Bronchial epithelial cell (primary cell): Measurements from ENCODE around the gene GPR52. TPM values are rescaled to one million over a fixed set of nuclear protein-coding genes. Genes with fewer than 3 reads are reported as not detected.
A peak's percentile ranks its signal among the peaks of the same experiment; 100 is the strongest.
"Not testable (repeated sequence)": the region's sequence is repeated elsewhere in the genome, so short reads cannot be mapped to it uniquely, and the experiment has no call there.

Source experiments
- DNase-seq: peaks from one replicate; pipeline ENCODE4 v3.0.0-alpha.2; 2010; ENCODE audit warnings: low read depth
- FAIRE-seq: peaks from 2 replicates; lab custom pipeline; 2011; peaks lifted over from hg19 to GRCh38; lab: Jason Lieb, UNC
- H3K27me3 ChIP-seq: 2 replicates; pipeline ENCODE4 v1.5.1; 2011; ENCODE audit warnings: low read length; ENCODE audit not compliant: control insufficient read depth, insufficient read depth
- H3K36me3 ChIP-seq: 2 replicates; pipeline ENCODE4 v1.5.1; 2011; ENCODE audit warnings: low read length; ENCODE audit not compliant: control insufficient read depth, insufficient read depth
- H3K4me3 ChIP-seq: 2 replicates; pipeline ENCODE4 v1.5.1; 2011; ENCODE audit warnings: mild to moderate bottlenecking, low read depth, low read length, control low read depth
- total RNA-seq: library from RNA; depleted of rRNA; stranded (reverse); fragments of >200 nt; gene quantifications from 2 replicates; pipeline ENCODE4 v1.2.1, GENCODE V29; 2014
- TF ChIP-seq, protein P1 (sequence below): IDR thresholded peaks from 2 replicates; pipeline ENCODE4 v1.5.1; 2011; ENCODE audit warnings: mild to moderate bottlenecking, moderate library complexity, low read length, control low read depth, inconsistent platforms; ENCODE audit not compliant: insufficient read depth, severe bottlenecking

The GPR52 gene
- total RNA-seq, 1 donor from 2014 or later: 1.1 TPM

DNA sequence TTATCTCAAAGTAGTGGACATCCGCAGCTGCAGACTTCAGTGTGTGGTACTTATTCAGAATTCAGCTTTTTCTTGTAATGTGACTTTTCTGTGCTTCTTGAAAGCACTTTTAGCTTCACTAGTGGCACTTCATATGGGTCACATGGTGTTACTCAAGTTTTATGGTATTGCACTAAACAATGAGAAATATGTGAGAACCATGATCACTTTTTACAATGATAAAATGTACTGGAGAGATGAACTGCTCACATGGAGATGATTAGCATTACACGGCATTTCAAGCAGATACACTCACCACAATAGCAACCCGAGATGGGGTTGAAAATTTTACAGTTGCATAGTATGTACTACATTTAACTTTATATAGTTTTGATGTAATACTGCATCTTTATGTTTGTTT lies 40.1 kb upstream of the GPR52 start:
- H3K27me3 ChIP-seq: no peaks in the 10 kb centered on the region
- TF ChIP-seq, protein P1, sequence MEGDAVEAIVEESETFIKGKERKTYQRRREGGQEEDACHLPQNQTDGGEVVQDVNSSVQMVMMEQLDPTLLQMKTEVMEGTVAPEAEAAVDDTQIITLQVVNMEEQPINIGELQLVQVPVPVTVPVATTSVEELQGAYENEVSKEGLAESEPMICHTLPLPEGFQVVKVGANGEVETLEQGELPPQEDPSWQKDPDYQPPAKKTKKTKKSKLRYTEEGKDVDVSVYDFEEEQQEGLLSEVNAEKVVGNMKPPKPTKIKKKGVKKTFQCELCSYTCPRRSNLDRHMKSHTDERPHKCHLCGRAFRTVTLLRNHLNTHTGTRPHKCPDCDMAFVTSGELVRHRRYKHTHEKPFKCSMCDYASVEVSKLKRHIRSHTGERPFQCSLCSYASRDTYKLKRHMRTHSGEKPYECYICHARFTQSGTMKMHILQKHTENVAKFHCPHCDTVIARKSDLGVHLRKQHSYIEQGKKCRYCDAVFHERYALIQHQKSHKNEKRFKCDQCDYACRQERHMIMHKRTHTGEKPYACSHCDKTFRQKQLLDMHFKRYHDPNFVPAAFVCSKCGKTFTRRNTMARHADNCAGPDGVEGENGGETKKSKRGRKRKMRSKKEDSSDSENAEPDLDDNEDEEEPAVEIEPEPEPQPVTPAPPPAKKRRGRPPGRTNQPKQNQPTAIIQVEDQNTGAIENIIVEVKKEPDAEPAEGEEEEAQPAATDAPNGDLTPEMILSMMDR: no peak
- FAIRE-seq (no peak), DNase-seq (no peak)
- no peaks in the 10 kb centered on the region for H3K36me3 ChIP-seq
- H3K4me3 ChIP-seq: no peak overlapping the region

DNA sequence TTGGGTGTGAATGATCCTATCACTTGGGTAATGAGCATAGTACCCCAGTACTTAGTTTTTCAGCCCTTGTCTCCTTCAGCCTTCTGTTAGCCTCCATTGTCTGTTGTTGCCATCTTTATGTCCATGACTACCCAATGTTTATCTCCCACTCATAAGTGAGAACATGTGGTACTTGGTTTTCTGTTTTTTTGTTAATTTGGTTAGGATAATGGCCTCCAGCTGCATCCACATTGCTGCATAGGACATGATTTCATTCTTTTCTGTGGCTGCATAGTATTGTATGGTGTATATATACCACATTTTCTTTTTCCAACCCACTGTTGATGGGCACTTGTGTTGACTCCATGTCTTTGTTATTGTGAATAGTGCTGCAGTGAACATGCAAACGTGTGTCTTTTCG lies 39.6 kb upstream of the GPR52 start:
- no peaks in the 10 kb centered on the region for H3K27me3 ChIP-seq
- TF ChIP-seq, protein P1: no peak
- no peaks in the 10 kb centered on the region for H3K36me3 ChIP-seq
- no peak overlapping the region for H3K4me3 ChIP-seq
- no peak for DNase-seq
- FAIRE-seq: no peak

DNA sequence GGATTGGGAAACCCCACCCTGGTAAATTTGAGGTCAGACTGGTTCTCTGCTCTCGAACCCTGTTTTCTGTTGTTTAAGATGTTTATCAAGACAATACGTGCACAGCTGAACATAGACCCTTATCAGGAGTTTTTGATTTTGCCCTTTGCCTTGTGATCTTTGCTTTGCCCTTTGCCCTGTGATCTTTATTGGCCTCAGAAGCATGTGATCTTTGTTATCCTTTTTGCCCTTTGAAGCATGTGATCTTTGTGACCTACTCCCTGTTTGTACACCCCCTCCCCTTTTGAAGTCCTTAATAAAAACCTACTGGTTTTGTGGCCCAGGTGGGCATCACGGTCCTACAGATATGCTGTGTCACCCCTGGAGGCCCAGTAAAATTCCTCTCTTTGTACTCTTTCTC lies 38.0 kb upstream of the GPR52 start:
- not testable (repeated sequence) for DNase-seq, H3K27me3 ChIP-seq, H3K36me3 ChIP-seq, FAIRE-seq, H3K4me3 ChIP-seq

DNA sequence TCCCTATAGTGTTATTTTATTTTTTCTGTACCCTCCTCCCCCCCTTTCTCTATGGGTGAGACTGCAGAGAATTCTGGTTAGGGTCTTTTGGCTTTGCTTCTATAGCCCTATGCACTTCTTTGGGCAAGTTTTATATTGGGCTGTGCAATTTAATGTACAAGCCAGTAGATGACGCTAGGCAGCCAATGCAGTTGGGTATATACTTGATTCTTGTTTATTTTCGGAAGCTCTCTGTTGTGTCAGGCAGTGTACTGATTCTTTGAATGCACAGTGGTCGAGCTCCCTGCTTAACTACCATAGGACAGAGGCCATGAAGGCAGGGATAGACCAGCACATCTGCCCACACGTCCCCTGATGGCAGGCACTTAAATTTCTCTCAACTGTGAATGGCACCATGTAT lies 34.1 kb upstream of the GPR52 start:
- FAIRE-seq (no peak), DNase-seq (no peak)
- no peaks in the 10 kb centered on the region for H3K27me3 ChIP-seq
- H3K4me3 ChIP-seq: no peak overlapping the region
- TF ChIP-seq, protein P1: peak; percentile 14
- H3K36me3 ChIP-seq: no peaks in the 10 kb centered on the region

DNA sequence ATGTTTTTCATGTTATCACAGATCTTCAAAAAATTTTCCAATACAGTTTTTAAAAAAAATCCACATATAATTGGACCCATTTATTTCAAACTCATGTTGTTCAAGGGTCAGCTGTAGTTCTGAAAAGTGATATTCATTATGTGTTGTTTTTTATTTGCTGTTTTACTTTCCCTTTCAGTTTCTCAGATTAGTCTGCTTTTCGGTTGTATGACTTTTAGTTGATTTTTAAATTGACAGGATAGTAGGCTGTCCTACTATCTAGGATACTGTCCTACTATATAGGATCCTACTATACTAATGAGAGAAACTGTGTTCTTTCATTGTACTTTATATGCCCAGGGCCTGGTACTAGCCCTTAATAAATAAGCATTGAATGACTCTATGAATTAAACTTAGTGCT lies 33.6 kb upstream of the GPR52 start:
- TF ChIP-seq, protein P1: no peak
- no peak overlapping the region for H3K4me3 ChIP-seq
- no peaks in the 10 kb centered on the region for H3K27me3 ChIP-seq
- H3K36me3 ChIP-seq: no peaks in the 10 kb centered on the region
- DNase-seq: no peak
- no peak for FAIRE-seq

DNA sequence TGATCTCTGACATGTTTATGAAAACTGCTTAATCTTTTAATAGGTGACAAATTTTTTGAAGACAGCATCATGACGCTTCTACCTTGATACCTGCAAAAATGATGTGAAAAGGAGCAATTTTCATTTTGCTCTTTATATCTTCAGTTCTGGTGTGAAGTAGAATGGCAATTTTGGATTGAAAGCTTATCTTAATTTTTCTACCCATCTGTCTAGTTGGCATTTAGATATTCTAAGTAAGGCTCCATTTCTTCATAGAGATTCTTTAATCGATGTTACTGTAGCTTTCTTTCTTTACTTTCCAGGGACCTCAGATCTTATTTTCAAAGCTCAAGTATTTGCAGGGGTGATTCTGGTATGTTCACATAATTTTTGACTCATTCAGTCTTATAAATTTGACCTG lies 32.3 kb upstream of the GPR52 start:
- no peaks in the 10 kb centered on the region for H3K27me3 ChIP-seq
- DNase-seq (no peak), FAIRE-seq (no peak)
- H3K36me3 ChIP-seq: no peaks in the 10 kb centered on the region
- TF ChIP-seq, protein P1: no peak
- no peak overlapping the region for H3K4me3 ChIP-seq
